D721Med (cell line): ENCODE data around the gene RETN.

Experiments used
- DNase-seq: peaks from one replicate; pipeline ENCODE4 v3.0.0; 2011; ENCODE audit warnings: low spot score; ENCODE audit not compliant: insufficient read length
- FAIRE-seq: peaks from 2 replicates; lab custom pipeline; 2011; peaks lifted over from hg19 to GRCh38; lab: Jason Lieb, UNC
- TF ChIP-seq, protein P1 (sequence below): IDR thresholded peaks from 2 replicates; pipeline ENCODE4 v1.5.1; 2012; ENCODE audit warnings: mild to moderate bottlenecking, control low read depth; ENCODE audit not compliant: insufficient read depth; ENCODE audit errors: missing control alignments

RETN gene

DNA sequence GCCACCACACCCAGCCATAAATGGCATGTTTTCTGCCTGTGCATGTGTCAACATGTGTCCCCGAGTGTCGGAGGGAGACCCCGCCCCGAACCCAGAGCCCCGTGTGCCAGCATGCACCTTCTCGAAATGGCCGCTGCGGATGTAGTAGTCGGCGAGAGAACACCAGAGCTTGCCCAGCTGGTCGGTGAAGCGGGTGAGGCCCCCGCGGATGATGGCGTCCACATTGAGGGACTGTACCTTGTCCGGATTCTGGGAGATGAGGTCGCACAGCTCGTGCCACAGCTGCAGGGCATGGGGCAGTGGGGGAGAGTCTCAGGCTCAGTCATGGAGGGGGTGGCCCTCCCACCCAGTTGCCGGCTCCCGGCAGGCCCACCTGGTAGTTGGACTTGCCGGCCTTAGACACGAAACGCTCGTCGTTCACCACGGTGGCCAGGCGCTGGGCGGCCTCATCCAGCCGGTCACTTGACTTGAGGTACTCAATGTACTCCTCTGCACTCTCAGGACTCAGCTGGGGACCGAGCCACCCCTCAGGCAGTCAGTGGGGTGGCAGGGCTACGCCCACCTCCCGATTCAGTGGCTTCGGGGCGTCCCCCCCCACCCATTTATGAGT lies 43.0 kb upstream of the RETN start:
- DNase-seq (no peak), FAIRE-seq (no peak)
- TF ChIP-seq, protein P1, sequence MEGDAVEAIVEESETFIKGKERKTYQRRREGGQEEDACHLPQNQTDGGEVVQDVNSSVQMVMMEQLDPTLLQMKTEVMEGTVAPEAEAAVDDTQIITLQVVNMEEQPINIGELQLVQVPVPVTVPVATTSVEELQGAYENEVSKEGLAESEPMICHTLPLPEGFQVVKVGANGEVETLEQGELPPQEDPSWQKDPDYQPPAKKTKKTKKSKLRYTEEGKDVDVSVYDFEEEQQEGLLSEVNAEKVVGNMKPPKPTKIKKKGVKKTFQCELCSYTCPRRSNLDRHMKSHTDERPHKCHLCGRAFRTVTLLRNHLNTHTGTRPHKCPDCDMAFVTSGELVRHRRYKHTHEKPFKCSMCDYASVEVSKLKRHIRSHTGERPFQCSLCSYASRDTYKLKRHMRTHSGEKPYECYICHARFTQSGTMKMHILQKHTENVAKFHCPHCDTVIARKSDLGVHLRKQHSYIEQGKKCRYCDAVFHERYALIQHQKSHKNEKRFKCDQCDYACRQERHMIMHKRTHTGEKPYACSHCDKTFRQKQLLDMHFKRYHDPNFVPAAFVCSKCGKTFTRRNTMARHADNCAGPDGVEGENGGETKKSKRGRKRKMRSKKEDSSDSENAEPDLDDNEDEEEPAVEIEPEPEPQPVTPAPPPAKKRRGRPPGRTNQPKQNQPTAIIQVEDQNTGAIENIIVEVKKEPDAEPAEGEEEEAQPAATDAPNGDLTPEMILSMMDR = no peak

GRCh38 chr19:7627166-7627565 lies 41.7 kb upstream of the RETN start:
- TF ChIP-seq, protein P1 = no peak
- no peak for DNase-seq
- FAIRE-seq = no peak

- TF ChIP-seq, protein P1 = no peak
- FAIRE-seq = no peak
- no peak for DNase-seq
These were observed 40.1 kb upstream of the RETN start for GRCh38 chr19:7628589-7629311.

- FAIRE-seq = peak; percentile 89
- TF ChIP-seq, protein P1 = no peak
- DNase-seq = peak; percentile 100
These were observed 39.3 kb upstream of the RETN start, which contains the start of the genes PET100 and XAB2 for GRCh38 chr19:7629347-7630054. Gene PET100 (plus strand): TSS chr19:7629793. CDS start chr19:7629834, 41 bp downstream. Gene XAB2 (minus strand): TSS chr19:7629545. CDS start chr19:7629527, 18 bp downstream.

DNA sequence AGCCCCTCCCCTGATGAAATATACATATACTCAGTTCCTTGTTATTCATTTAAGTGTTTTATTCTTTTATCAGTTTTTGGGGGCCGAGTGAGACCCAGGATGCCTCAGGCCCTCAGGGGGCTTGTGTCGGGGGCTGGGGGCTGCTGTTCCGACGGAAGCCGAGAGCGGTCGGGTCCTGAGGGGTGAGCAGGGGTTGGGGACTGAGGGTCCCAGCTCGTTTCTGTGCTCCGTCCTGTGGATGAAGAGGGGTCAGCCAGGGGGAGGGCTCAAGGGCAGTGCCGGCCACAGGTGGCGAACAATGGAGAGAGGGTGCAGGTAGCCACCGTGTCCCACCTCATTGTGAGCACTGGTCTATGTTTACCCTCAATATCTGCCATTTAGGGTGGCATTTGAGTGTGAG lies 37.3 kb upstream of the RETN start:
- FAIRE-seq (no peak), DNase-seq (no peak)
- TF ChIP-seq, protein P1 = no peak

DNA sequence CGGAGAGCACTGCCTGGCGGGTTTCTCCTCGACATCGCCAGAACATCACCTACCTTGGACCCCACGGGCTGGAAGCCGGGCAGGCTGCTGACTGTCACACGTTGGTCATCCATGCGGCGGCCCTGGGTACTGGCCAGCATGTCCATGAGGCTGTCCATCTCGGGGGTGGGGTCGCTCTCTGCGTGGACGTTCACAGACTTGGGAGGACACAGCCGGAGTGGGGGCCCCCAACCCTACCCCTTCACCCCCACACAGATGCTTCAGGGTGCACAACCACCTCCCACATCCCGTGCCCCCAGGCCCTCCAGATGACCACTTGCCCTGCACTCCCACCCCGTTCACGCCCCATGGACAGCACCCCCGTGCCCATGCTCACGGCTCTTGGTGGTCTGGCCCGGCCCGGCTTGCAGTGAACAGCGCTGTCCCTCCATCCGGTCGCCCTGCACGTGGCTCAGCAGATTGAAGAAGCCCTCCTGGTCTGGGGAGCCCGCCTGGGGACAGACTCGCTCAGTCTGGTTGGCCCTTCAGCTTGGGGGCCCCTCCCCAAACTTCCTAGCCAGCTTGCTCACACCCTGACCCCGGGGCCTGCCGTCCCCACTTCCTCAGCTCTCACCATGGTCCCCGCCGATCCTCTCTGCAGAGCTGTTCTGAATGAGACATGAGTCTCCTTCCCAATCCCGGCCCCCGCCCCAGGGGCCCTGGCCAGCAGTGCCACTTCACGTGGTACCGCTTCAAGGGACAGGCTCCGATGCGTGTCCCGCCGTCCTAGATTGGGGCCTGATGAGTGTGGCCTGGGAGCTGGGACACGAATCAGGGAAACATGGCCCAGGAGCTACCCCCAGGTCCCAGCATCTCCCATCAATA lies 36.3 kb upstream of the RETN start:
- FAIRE-seq (no peak), DNase-seq (no peak)
- TF ChIP-seq, protein P1 = no peak
